Endothelial cell of hepatic sinusoid (primary cell): ENCODE data around the gene MAB21L4.

Experiments used
- in situ Hi-C: cut with HindIII; loops from 2 replicates; pipeline ENCODE4 v1.10.0; 2017; ENCODE audit warnings: low sequenced_read_pairs

MAB21L4 gene

GRCh38 chr2:240913810-240914644 lies 18.1 kb upstream of the MAB21L4 start:
- in situ Hi-C loops, result no loop called here

- in situ Hi-C loops, result no loop called here
Observed at GRCh38 chr2:240912878-240913809, 17.2 kb upstream of the MAB21L4 start.

GRCh38 chr2:240911641-240912265 lies 15.8 kb upstream of the MAB21L4 start:
- in situ Hi-C loops, result no loop called here

- in situ Hi-C loops, result no loop called here
Observed at GRCh38 chr2:240909216-240909974, 13.4 kb upstream of the MAB21L4 start.

GRCh38 chr2:240906911-240907590 lies 11.1 kb upstream of the MAB21L4 start:
- in situ Hi-C loops, result no loop called here

- in situ Hi-C loops, result no loop called here
Observed at GRCh38 chr2:240906141-240906910, 10.4 kb upstream of the MAB21L4 start, which contains the start of gene CROCC2. Gene CROCC2, plus strand, starts transcription at chr2:240906336. Its CDS starts 178 bp downstream, at chr2:240906514.

GRCh38 chr2:240905176-240905781 lies 9.3 kb upstream of the MAB21L4 start:
- in situ Hi-C loops, result no loop called here

GRCh38 chr2:240904216-240905175 lies 8.5 kb upstream of the MAB21L4 start:
- in situ Hi-C loops, result no loop called here

GRCh38 chr2:240903191-240904060 lies 7.5 kb upstream of the MAB21L4 start:
- in situ Hi-C loops, result no loop called here

GRCh38 chr2:240902615-240903041 lies 6.7 kb upstream of the MAB21L4 start:
- in situ Hi-C loops, result no loop called here

GRCh38 chr2:240901986-240902614 lies 6.1 kb upstream of the MAB21L4 start:
- in situ Hi-C loops, result no loop called here

GRCh38 chr2:240900141-240900860 lies 4.3 kb upstream of the MAB21L4 start:
- in situ Hi-C loops, result no loop called here

- in situ Hi-C loops, result no loop called here
Observed at GRCh38 chr2:240899468-240899865, 3.5 kb upstream of the MAB21L4 start.

GRCh38 chr2:240898731-240899467 lies 2.9 kb upstream of the MAB21L4 start:
- in situ Hi-C loops, result no loop called here
